HG02943 (cell line): Measurements from ENCODE around the gene BCL2L12.

Source experiments
- ATAC-seq: cut with Tn5 transposase; IDR thresholded peaks from one replicate; pipeline ENCODE4 v1.9.1; 2021; ENCODE audit warnings: mild to moderate bottlenecking, low read depth, moderate library complexity; ENCODE audit not compliant: unreplicated experiment

BCL2L12 gene

GRCh38 chr19:49682274-49682673 lies 16.5 kb downstream of the BCL2L12 start:
- no peak for ATAC-seq

DNA sequence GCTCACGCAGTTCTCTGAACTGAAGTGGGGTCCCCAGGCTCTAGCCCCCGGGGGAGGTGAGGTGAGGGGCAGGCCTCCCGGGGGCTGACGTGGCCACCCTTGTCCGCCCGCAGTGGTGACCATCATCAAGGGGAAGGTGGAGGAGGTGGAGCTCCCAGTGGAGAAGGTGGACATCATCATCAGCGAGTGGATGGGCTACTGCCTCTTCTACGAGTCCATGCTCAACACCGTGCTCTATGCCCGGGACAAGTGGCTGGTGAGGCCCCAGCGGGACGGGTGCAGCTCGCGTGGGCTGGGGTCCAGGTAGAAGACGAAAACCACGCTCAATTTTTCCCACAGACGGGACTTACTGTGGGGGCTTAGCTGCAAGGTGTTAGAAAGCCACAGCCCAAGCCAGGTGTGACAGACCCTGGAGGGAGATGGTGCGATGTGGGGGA lies 18.1 kb downstream of the BCL2L12 start:
- ATAC-seq = no peak

DNA sequence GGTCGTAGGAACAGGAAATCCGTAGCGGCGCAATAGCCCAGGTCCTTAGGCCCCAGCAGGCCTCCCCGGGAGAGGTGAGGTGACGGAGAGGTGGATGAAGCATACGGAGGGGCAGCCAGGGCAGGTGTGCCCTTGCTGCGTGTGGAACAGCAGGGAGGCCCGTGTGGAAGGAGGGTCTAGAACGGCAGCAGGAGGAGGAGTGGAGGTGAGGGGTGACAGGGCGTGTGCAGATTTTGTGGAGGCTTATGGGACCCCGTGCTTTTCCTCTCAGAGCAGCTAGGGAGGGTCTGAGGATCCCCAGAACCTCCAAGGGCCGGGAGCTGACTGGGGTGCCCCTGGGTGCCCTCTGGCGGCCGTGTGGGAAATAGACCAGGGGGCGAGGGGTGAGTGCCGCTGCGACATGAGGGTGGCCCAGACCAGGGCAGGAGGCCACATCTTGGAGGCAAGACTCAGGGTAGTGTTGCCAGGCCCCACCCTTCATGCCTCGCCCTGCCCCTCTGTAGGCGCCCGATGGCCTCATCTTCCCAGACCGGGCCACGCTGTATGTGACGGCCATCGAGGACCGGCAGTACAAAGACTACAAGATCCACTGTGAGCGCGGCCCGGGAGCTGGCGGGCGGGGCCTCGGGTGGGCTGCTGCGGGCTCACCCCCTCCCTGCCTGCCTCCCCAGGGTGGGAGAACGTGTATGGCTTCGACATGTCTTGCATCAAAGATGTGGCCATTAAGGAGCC lies 18.7 kb downstream of the BCL2L12 start:
- ATAC-seq = no peak

- no peak for ATAC-seq
Measured at GRCh38 chr19:49684983-49685553, 19.3 kb downstream of the BCL2L12 start.

- ATAC-seq = no peak
Measured at GRCh38 chr19:49685845-49686332, 20.2 kb downstream of the BCL2L12 start.

DNA sequence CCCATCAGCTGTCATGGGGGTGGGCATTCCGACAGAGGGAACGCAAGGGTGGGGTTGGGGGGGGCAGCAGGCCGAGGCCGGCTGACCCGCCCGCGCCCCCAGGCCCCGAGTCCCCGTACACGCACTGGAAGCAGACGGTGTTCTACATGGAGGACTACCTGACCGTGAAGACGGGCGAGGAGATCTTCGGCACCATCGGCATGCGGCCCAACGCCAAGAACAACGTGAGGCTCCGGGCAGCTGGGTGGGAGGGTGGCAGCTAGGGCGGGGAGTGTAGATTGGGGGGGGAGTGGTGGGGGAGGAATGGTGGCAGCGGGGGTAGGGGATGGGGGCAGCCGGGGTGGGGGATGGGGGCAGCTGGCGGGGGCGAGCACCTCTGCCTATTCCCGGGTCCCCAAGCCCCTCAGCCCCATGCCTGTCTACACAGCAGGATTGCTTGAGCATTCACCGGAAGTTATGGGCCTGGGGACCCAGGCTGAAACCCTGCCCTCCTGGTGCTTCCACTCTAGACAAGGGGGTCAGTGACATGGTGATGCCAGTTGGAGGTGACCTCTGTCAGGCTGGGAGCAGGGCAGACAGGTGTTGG lies 20.9 kb downstream of the BCL2L12 start:
- no peak for ATAC-seq

DNA sequence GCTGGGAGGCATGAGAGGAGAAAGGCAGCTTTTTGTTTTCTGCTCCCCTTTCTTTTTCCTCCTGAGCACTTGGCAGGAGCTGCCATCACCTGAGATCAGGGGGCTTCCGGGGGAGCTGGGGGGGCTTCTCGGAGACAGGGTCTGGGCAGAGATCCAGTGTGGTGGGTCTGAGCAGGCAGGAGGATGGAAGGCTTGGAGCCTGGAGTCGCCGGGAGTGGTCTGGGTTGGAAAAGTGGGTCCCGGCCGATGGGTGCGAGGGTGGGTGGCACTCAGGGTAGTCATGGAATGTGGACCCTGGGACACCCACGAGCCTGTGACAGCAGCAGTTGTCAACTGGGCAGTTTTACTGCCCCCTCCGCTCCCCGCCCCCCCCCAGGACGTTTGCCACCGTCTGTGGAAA lies 21.4 kb downstream of the BCL2L12 start:
- no peak for ATAC-seq

DNA sequence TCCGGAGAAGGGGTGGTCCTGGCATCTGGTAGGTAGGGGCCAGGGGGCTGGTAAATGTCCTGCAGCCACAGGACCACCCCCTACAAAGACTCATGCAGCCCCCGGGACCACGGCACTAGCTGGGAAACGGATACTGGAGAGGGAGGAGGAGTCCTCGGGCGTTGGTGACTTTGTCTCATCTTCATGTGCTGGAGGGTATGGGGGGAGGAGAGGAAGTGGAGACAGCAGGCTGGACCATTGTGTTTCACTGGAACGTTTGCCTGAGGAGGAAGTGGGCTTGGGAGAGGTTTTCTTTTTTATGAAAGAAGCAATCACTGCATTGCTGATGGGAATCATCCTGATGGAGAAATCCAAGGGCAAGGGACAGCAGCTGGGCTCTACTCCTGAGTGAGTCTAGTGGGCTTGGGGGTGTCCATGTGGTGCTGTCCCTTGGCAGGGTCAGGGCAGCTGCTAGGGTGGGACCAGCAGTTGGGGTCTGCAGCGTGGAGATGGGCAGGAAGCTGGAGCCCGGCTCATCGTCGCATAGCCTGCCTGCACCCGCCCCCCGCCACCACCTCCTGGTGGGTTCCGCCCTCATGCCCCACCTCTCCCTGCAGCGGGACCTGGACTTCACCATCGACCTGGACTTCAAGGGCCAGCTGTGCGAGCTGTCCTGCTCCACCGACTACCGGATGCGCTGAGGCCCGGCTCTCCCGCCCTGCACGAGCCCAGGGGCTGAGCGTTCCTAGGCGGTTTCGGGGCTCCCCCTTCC lies 22.0 kb downstream of the BCL2L12 start:
- ATAC-seq = no peak

DNA sequence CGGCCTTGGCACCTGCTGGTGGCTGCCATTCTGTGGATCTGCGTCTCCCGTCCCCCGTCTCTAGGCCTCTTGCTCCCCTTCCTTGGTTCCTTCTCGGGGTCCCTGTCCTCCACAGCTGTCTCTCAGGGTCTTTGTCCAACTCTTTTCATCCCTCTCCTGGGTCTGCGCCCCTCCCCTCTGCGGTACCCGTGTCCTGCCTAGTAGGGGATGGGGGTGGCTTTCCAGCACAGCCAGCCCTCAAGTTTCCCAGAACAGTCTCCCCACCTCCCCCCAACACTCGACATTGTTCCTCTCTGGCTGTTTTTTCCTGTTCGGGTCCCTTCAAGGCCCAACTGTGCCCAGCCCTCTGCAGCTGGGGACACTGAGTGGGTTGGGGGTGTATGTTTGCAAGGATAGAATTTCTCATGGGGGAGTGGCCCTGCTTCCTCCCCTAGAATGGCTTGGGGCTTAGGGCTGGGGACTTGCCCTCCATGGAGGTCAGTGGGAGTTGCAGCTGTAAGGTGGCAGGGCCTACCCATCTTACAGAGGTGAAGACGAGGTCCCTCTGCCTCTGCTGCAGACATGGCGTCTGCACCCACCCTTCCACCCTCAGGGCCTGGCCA lies 22.9 kb downstream of the BCL2L12 start:
- no peak for ATAC-seq

- ATAC-seq = no peak
Measured at GRCh38 chr19:49689133-49690078, 23.7 kb downstream of the BCL2L12 start, which contains the start of gene ADM5. Gene ADM5 (plus strand): TSS chr19:49689594. CDS start chr19:49689838, 244 bp downstream.

GRCh38 chr19:49690079-49690655 lies 24.4 kb downstream of the BCL2L12 start:
- ATAC-seq = no peak

GRCh38 chr19:49690656-49691242 lies 25.0 kb downstream of the BCL2L12 start, which contains the start of gene CPT1C:
Gene CPT1C (plus strand): TSS chr19:49691116. CDS start chr19:49692253, 1,137 bp downstream.
- no peak for ATAC-seq

DNA sequence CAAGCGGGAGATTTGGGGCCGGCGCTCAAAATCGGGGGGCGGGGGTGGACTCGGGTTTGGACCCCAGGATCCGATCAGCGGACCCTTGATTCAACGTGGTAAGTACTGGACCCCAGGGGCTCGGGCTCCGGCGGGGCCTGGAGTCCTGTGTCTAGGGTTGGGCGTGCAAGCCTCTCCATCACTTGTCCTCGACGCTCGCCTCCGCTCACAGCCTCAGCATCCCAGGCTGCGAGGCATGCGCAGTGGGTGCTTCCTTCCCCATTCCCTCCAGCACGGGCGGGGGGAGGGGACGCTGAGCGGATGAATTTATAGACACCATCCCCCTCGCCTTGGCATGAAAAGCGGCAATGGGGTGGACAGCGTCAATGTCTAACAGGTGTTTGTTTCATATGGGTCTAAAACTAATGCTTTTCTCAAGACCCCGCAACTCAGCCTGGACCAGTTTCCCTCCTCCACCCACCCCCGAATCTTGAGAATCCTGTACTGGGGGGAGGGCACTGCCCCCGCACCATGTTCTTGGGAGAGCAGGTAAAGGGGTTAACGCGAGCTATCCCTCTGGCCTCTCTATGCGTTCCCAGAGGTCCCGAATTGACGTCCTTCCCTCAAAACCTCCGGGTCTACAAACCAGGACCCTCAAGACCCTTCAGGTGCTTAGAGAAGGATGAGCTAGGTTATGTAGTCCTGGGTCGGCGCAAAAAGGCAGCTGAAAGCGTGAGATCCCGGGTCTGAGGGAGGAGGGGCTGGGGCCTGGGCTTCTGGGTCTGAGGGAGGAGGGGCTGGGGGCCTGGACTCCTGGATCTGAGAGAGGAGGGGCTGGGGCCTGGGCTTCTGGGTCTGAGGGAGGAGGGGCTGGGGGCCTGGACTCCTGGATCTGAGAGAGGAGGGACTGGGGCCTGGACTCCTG lies 25.8 kb downstream of the BCL2L12 start:
- no peak for ATAC-seq

GRCh38 chr19:49692147-49692506 lies 26.4 kb downstream of the BCL2L12 start:
- ATAC-seq = no peak

- no peak for ATAC-seq
Measured at GRCh38 chr19:49696115-49696514, 30.4 kb downstream of the BCL2L12 start.

DNA sequence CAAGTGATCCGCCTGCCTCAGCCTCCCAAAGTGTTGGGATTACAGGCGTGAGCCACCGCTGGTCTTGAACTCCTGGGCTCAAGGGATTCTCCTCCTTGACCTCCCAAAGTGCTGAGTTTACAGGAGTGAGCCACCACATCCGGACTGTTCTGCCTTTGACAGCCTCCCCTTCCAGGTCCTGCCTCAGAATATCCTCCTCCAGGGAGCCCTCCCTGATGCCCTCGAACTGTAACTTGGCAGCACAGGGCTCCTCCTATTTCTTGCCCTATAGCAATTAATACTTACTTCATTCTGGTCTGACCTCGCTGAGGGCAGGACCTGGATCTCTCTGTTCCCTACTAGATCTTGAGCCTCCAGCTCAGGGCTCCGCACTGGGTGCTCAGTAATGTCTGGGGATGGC lies 31.1 kb downstream of the BCL2L12 start:
- no peak for ATAC-seq

GRCh38 chr19:49699364-49699763 lies 33.6 kb downstream of the BCL2L12 start:
- no peak for ATAC-seq

DNA sequence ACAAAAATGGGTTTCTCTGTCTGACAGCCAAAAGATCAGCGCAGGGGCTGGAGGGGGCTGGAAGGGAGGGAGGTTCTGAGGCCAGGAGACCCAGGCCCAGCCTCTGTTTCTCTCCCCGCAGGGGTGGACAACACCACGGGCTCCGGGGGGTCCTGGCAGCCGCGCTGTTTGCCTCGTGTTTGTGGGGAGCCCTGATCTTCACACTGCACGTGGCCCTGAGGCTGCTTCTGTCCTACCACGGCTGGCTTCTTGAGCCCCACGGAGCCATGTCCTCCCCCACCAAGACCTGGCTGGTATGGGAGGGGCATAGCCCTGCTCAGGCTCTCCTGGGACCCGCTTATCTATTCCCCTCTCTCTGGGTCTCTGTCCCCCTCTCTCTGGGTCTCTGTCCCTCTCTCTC lies 34.8 kb downstream of the BCL2L12 start:
- ATAC-seq = no peak
